ENCODE measurements around the gene SPATA17.

DNA sequence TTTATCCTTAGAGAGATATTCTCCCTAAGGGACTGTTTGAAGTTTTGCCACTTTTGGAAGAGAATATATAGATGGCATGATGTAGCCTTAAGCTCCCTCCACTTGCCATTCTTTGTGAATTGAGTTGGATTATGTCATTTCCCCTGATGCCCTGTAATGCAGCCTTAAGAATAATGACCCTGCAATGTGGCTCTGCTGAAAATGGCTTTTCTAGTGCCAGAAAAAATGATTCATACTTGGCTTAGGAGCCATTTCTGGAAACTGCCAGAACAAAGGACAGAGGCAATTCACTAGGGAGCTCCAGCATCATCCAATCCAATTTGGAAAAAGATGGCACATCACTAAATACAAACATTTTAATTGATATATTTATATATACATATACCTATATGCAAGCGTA lies 265.3 kb downstream of the SPATA17 start:
- TF ChIP-seq, protein P1, sequence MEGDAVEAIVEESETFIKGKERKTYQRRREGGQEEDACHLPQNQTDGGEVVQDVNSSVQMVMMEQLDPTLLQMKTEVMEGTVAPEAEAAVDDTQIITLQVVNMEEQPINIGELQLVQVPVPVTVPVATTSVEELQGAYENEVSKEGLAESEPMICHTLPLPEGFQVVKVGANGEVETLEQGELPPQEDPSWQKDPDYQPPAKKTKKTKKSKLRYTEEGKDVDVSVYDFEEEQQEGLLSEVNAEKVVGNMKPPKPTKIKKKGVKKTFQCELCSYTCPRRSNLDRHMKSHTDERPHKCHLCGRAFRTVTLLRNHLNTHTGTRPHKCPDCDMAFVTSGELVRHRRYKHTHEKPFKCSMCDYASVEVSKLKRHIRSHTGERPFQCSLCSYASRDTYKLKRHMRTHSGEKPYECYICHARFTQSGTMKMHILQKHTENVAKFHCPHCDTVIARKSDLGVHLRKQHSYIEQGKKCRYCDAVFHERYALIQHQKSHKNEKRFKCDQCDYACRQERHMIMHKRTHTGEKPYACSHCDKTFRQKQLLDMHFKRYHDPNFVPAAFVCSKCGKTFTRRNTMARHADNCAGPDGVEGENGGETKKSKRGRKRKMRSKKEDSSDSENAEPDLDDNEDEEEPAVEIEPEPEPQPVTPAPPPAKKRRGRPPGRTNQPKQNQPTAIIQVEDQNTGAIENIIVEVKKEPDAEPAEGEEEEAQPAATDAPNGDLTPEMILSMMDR (IDR thresholded peaks at IDR 0.05; ENCODE audit: poor library complexity), result no peak
- no peak for TF ChIP-seq EZH2phosphoT487 (IDR thresholded peaks at IDR 0.05; ENCODE audit: low read depth, severe bottlenecking, unreplicated experiment)
- no peak for TF ChIP-seq EZH2 (IDR thresholded peaks at IDR 0.05; ENCODE audit: borderline replicate concordance)

All from hepatocyte (in vitro differentiated cells).